ENCODE results near the gene N4BP2L2.

- TF ChIP-seq EZH2 (IDR thresholded peaks at IDR 0.05) (no peak), POLR2AphosphoS5 (IDR thresholded peaks at IDR 0.05; ENCODE audit: borderline replicate concordance, low read depth, low read length) (no peak)
Measured at GRCh38 chr13:32491028-32491427, 47.6 kb downstream of the N4BP2L2 start.
